GM21447 (cell line): ENCODE data around the gene CFAP100.

ENCODE experiments used
- ATAC-seq: cut with Tn5 transposase; IDR thresholded peaks from one replicate; pipeline ENCODE4 v1.9.1; 2021; ENCODE audit not compliant: unreplicated experiment

The CFAP100 gene

DNA sequence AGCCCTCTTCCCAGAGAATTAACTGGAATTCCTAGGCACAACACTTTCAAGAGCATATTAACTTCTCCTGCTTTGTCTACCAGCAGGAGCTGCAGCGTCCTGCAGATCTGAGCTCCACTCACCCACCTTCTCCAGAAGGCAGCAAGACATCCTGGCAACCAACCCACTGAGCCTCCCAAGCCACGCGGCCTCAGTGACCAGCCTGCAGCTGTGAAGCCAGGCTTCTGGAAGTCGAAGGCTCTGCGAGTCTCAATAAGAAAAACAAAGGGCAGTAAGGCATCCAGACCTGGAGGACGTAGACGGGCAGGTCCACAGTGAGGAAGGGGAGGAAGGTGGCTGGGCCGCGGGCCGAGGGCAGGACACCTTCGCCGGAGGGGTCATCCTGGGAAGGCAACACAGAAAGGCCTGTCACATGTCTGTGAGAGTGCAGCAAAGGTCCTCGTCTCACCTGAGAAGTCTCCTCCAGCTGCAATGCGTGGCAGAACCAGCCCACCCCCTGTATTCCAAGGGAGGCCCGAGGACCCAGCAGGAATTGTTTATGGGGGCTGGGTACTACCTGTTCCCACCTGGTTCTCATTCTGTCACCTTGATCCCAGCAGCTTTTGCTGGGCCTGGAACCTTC lies 44.7 kb downstream of the CFAP100 start:
- no peak for ATAC-seq

DNA sequence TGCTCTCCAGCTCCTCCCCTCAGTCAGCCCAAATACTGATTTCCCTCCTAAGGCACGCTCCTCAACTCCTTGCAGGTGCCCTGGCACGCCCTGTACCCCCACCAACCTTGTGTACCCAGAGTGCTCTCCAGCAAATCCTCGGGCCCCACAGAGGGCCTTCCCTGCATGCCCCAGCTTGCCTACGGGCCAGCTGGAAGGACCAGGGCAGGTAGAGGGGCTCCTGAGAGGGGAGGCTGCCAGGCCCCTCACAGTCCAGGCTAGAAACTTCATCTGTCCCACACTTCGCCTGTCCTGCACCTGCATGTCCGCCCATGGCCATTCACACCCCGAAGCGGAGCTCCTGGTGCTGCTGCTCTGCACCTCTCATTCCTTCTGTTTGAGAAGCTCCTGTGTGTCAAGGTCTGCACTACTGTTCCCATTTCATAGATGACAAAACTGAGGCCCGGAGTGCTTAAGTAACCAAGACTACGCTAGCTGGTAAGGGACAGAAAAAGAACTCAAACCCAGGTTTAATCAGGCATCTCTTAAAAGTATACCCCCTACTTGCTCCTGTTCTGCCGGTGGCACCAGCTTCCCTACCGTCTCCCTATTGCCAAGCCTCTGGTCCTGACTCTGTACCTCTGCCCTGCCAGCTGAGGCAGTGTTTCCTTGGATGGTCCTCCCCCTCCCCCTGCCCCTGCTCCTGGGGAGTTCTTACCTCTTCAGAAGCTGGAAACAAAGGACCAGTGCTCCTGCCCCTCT lies 45.4 kb downstream of the CFAP100 start:
- no peak for ATAC-seq

DNA sequence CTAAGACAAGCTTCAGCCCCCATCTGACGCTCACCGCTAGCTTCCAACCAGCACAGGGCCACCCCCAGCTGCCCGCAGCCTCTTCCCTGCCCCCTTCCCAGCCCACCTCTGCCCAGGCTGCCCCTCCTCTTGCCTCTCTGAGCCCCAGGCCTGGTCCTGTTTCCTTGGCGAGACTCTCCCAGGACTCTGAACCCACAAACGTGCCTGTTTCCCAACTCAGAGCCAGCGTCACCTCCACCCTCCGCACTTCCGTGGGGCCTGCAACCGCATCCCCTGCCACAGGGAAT lies 45.9 kb downstream of the CFAP100 start:
- no peak for ATAC-seq

DNA sequence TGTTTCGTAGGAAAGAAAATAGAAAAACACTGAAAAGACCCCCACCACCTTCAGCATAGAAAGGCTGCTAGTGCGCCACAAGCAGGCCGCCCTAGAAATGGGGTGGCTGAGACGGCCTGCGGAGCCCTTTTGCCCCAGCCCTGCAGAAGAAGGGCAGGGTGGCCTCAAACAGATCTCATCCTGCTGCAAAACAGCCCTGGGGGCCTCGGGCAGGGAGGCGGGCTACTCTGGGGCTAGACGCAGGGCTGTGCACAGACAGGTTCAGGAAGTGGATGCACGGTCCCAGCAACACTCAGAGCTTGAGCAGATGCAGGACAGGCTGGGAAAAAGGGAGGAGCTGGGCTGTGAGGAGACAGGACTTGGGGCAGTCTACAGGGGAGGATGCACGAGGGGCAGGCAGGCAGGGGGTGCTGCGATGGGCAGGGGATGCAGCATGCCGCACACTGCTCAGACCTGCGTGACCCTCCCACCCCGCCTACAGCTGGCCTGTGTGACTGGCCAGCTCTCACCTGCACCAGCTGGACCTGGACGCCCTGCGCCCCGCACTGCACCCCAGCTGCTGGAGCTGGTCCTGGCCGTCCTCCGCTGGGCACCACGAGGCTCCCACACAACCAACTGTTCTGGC lies 46.7 kb downstream of the CFAP100 start:
- ATAC-seq, result no peak

DNA sequence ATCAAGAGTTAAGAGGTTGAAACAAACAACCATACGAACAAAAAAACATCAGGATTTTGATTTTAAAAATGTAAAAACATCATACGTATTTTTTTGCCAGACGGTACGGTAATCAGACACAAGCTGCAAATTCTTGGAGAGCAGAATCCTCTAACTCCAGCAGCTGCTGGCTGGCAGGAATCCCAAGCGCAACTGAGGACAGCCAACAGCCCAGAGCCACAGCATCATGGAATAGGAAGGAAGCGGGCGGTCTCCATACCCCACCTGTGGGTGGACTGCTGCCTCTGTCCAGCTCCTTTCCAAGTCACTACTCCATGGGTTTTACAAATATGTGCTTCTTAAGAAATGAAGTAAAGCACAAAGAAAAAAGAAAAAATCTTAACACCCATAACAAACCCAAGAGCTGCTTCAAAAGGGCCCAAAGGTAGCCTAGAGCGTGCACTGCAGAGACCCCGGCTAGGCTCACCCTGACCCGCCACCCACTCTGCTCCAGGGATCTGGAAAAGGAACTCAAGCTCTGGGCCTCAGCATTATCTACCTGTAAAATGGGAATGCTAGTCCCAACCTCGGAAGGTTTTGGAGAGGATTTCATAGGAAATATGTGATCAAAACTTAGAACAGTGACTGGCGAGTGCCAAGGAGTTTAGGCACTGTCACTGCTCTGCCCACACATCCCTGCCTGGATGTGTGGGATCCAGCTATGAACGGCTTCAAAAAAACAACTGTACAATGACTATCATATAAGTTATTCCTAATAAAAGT lies 47.6 kb downstream of the CFAP100 start:
- no peak for ATAC-seq

DNA sequence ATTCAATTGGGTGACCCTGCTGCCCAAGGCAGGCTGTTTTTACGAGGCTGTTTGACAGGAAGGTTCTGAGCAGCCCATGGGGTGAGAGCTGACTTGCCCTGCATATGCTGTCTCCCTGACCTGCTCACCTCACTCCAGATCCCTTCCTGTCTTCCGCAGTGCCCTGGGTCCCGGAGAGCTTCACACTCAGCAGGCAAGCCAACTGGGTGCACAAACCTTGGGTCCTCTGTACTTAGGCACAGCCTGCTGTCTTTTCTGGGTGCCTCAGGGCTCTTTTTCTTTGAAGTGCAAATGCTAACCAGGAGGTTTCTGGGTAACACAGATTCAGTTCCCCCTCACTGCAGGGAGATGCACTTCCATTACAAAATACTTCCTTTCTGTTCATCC lies 48.1 kb downstream of the CFAP100 start:
- no peak for ATAC-seq

DNA sequence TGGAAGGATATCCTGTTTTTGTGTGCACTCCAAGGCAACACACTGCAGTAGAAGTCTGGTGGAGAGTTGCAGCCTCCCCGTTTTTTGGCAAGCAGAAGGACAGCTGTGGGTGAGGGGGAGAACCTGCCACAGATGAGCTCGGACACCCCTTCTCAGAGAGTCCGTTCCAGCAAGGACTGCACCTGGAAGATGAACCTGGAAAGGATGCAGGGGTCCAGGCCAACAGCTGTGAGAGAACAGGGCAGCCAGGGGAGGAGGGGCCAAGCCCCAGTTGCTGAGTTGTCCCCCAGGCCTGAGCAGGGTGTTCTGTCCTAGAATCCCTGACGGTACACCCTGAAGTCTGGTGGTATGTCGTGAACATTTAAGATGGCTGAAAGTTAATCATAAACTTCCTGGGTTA lies 50.8 kb downstream of the CFAP100 start:
- ATAC-seq, result no peak

DNA sequence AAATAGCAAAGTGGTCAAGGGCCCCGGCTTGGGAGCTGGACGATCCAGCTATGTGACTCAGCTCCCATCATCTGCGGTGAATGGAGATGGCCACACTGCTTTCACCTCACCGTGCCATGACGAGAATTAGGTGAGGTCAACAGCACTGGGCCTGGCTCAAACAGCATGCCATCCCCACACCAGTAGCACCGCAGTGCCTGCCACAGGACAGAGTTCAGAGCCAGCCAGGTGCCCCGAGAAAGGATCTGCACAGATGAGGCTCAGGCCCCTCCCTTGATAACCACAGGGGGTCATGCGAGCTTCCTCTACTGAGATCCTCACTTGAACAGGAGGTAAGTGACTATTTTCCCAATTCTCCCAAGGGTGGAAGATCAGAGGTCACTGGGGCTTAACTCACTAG lies 51.6 kb downstream of the CFAP100 start:
- ATAC-seq, result no peak

DNA sequence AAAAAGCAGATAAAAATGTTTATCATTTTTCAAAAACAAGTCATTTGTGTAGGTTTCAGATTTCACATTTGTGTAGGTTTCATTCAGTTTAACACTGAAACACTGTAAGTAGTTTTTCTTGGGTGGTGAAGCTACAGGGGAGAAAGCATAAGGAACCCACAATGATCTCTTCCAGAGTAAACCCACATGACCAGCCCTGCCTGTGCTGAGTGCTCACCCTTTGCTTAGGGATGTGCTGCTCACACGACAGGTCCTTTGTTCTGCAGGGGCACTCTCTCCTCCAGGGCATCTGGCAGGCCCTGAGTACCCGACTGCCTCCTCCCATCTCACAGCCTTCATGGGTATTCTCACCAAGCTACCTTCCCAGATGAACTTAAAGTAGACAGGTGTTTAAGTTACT lies 52.1 kb downstream of the CFAP100 start:
- ATAC-seq, result no peak

DNA sequence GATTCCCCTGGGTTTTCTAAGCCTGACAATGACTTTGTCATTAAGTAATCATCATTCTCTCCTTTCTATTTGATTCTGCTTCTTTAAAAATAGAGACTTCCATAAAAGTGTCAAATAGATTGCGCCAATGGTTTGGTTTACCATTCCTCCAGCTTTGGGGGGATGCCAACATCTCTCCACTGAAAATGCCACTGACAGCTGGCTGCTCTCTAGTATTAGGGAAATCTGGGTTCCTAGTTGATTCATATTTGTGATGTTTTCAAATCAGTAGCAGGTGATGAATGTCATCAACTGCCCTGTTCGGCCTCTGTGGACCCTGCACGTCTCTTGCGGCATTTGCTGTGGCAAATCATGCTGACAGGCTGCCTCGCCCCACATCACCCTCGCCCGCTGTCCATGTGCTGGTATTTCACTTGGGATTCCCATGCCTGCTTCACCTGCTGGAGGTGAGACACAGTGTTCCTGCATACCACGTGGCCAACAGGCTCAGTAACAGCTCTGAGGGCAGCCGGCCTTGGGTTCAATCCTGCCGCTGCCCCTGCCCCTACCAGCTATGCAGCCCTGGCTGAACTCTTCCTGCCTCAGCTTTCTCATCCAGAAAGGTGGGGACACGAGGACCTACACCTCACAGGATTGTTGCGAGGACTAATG lies 52.9 kb downstream of the CFAP100 start:
- ATAC-seq, result no peak

DNA sequence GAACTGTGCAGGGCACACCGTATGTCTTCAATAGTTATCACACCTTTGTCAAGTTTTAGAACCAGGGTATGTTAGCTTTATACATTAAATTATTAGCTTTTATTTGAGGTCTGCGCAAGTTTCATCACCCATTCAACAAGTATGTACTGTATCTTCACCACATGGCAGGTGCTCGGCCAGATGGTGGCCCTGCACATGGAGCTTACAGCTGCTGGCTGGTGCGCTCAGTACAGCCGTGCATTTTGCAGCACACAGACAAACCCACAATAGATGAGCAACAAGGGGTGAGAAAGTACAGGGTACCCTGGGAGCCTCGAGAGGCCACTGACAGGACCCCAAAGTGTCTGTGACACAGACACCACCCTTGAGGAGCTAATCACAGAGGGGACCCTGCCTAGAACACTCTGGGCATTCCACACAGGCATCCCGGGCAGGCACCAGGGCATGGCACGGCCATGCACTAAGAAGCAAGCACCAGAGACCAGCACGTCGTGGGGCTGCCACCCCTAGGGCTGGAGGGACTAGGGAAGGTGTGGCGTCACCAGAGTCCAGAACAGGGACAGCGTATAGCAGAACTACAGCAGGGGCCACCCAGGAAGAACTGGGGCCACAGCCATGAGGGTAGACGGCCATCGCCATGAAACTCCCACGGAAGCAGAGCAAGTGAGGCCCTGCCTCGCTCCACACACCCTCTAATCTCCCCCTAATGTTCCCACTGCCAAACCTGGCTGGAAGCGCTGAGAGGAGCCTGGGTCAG lies 53.6 kb downstream of the CFAP100 start:
- ATAC-seq, result no peak

DNA sequence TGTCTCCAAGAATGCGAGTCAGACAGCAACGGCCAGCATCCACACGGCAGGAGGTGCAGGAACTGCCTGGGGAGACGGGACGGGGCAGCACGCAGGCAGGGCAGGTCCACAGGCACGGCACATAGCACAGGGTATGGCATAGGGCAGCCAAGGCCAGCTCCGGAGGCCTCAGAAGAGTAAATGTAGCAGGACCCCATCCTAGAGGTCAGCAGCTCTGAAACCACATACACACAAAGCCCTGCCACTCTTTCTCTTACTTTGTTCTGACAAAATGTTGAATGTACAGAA lies 54.1 kb downstream of the CFAP100 start:
- no peak for ATAC-seq

DNA sequence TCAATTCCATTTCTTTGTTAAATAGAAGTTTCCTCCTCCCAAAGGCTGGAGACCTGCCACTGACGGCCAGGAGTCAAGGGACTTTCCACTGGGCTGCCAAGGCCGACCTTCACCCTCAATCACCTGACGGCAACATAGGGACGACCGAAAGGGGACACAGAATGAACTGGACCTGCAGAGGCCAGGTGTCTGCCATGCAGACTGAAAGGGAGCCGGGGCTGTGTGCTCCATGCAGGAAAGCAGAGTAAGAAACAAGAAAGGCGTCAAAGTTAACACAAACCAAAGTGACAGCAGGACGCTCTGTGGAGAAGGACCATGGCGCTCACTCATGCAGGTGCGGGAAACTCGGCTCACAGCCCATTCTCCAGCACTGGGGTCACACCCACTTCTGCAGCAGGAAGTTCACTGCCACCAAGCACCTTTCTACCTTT lies 54.9 kb downstream of the CFAP100 start:
- no peak for ATAC-seq

DNA sequence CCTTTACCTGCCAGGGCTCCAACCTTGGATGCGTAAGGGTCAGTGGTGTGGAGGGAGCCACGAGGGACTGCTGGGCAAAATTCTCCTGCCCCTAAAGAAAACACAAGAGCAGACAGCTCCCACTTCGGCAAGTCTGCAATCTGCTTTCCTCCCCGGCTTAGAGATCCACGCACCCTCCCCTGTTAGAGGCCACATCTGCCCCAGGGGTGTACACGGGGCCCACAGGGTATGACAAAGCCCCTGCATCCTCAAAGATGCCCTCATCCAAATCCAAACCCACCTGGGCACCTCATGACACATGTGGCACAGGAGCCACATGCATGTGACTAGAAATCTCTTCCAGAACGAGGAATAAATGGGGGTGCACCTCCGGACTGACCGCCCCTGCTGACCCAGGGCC lies 55.5 kb downstream of the CFAP100 start:
- ATAC-seq, result no peak

DNA sequence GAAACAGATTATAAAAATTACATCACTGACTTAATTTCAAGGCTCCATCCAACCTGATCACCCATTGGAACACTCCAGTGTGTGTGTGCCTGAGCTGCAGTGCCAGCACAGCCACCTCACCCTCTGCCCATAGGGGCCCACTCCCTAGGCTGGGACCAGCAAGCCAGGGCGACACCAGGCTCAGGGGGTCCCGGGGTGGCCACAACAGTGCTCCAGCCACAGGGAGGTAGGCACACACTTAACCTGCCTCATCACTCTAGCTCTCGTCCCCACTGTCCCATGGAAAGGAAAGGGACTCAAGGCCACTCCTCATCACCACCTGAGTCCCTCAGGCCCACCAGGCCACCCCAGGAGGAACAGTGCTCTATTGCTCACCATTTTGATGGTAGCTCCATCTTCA lies 56.0 kb downstream of the CFAP100 start:
- no peak for ATAC-seq

DNA sequence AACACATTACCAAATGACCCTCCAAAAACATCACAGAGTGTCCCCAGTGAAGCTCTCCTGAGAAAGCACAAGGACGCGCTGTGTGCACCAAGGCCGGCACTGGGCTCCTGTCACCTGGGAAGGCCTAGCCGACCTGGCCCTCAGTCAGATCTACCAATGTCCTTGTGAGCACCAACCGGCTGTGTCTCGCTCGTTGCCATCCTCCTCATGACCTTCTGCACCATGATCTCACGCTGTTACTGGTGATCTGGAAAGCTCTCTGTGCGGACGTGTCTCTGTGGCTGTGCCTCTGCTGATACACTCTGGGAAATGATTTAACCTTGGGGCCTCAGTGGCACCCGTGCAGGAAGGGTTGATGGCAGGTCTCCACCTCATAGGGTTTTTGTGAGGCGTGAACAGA lies 56.8 kb downstream of the CFAP100 start:
- ATAC-seq, result no peak

DNA sequence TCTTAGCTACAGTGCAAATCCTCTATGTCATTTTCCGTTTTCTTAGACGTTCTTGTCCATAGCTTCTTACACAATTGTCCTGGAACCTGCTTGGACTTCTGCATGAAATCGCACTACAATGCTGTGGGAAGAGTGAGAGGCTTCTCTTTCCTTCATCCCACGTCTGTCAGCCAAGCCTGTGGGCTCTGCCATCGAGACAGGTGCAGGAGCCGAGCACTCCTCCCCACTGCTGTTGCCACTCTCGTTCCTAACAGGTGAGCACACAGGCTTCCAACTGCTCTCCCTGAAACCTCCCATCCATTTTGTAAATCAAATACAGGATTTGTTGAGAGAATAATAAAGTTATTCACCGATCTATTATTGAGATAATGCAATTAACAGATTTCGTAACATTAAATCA lies 57.5 kb downstream of the CFAP100 start:
- ATAC-seq, result no peak

DNA sequence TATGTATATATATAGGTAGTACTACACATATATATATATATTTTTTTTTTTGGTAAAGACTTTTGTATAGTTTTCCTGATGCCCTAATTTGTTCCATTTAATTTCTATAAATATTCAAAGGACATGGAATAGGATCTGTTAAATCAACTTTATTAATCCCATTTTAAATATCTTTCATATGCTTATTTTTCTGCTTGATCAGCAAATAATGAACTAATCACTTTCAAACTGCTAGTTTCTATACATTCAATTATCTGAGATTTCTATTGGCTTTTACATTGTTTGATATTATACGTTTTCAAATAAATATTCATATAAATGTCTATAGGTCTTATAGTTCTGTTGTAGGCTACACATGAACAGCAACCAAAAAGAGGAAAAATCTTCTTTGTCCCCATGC lies 59.3 kb downstream of the CFAP100 start:
- no peak for ATAC-seq

DNA sequence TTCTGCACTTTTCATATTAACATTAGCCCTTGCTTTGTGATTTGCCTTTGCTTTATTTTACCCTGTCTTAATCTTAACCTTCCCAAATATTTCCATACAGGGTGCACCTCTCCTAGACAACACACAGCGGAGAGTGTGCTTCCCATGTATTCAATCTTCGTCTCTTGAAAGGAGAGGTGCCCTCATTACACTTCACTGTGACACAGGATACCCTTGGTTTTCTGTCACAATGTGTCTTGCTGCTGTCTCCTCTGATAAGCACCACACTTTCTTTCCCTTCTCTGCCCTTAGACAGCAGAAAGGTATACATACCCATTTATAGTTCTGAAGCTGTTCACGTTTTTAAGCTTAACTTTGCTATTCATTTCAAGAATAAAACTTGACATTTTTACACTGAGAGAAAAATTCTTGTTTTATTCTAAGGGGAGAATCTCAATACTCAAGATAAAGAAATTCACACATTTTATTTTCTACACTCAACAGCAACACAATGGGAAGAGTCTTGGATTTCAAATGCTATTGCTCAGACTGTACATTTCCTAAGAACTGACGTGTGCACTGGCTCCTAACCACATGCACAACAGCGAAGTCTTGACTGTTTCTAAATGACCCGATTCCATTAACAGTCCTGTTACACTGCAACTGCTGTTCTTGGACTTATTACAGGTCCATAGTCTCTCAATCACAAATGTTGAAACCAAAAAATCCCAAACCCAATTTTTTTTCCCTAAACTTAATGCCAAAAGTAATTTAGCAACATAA lies 59.9 kb downstream of the CFAP100 start:
- no peak for ATAC-seq

DNA sequence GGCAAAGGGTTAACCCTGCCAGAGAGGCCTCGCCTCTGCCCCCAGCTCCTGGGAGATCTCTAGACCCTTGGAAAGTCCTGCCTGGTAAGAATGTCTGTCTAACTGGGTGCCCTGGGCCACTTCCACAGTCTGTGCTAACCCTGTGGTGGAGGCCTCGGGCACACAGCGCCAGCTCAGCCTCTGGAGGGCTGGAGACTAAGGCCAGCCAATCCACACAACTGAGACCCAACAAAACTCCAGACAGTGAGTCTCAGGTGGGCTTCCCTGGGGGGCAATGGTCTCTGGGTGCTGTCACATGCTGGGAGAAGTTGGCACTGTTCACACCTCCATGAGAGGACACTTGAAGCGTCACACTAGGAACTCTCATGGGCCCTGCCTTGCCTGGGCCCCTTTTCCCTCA lies 61.5 kb downstream of the CFAP100 start:
- ATAC-seq, result no peak
